Urinary bladder (tissue), 4 donors: ENCODE measurements around the gene WNT2B. TPM values are rescaled to one million over a fixed set of nuclear protein-coding genes. Genes with fewer than 3 reads are reported as not detected.
"Not testable (repeated sequence)": the region's sequence is repeated elsewhere in the genome, so short reads cannot be mapped to it uniquely, and the experiment has no call there.

ENCODE experiments used
- DNase-seq: peaks from one replicate; pipeline ENCODE4 v3.0.0-alpha.2; 2015; ENCODE audit errors: extremely low spot score
- H3K27ac ChIP-seq: one replicate; pipeline ENCODE4 v1.5.1; 2013; ENCODE audit warnings: low read depth, mild to moderate bottlenecking, moderate library complexity
- H3K36me3 ChIP-seq: one replicate; pipeline ENCODE4 v1.6.1; 2013; ENCODE audit warnings: mild to moderate bottlenecking, moderate library complexity; ENCODE audit not compliant: insufficient read depth
- H3K4me1 ChIP-seq: one replicate; pipeline ENCODE4 v1.6.1; 2013; ENCODE audit warnings: mild to moderate bottlenecking, moderate library complexity; ENCODE audit not compliant: insufficient read depth
- H3K4me3 ChIP-seq: one replicate; pipeline ENCODE4 v1.5.1; 2013; ENCODE audit warnings: low read depth, low read length
- WGBS: extraction: QIAGEN DNeasy Blood & Tissue Kit; methylation state at CpG from one replicate; pipeline ENCODE4 v1.1.7; 2013; 5-methylcytosine and 5-hydroxymethylcytosine counted together
- polyA plus RNA-seq: library from polyadenylated mRNA; stranded (reverse); fragments of 200-250 nt; gene quantifications from one replicate; pipeline ENCODE4 v1.2.3, GENCODE V29; 2013
- total RNA-seq: library from RNA; depleted of rRNA; stranded (reverse); fragments of >200 nt; gene quantifications from one replicate; pipeline ENCODE4 v1.2.3, GENCODE V29; 2014
- donor health status: healthy with polysubstance abuse.
- donor health status: healthy.

Gene WNT2B
- total RNA-seq, result 55.2 TPM
- 9.1 TPM for polyA plus RNA-seq

- Histone ChIP-seq H3K36me3 (no peaks in the 10 kb centered on the region), H3K27ac (peak within 1 kb of the TSS; percentile 74), H3K4me3 (peak within 1 kb of the TSS; percentile 53), H3K4me1 (no peaks in the 10 kb centered on the region)
- no peak for DNase-seq
- WGBS, result under 1% methylated on average over 69 of the region's 69 CpGs
Observed at GRCh38 chr1:112508278-112509004, at the start of gene WNT2B. WNT2B (plus strand) TSS chr1:112508965; CDS start chr1:112509263, 298 bp downstream.

GRCh38 chr1:112460615-112461014 is 48.1 kb upstream of the WNT2B start:
- 63% methylated on average over 2 of the region's 2 CpGs for WGBS
- no peaks in the 10 kb centered on the region for H3K4me1 ChIP-seq

GRCh38 chr1:112461200-112461871 is 47.4 kb upstream of the WNT2B start:
- Histone ChIP-seq H3K27ac (no peak overlapping the region), H3K4me3 (no peak overlapping the region), H3K36me3 (peaks cover 6% of the 10 kb centered on the region), H3K4me1 (no peaks in the 10 kb centered on the region)
- WGBS, result 56% methylated on average over 3 of the region's 3 CpGs
- no peak for DNase-seq

More at GRCh38 chr1:112460615-112461014, 48.1 kb upstream of the WNT2B start:
- no peak for DNase-seq
- H3K4me3 ChIP-seq, result no peak overlapping the region
- H3K27ac ChIP-seq, result no peak overlapping the region
- peaks cover 10% of the 10 kb centered on the region for H3K36me3 ChIP-seq

DNA sequence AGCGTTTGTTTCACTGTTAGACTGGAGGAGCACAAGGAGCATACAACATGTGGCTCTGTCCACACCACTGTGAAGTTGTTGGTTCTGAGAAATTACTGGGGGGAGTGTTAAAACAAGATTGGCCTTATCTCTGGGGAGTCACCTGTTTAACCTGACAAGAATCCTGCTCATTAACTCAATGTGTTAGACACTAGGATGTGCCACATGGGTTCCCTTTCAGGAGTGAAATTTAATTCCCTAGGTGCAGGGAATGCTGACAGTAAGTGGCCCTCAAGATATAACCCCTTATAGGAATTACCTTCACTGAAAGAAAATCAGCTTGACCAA is 45.8 kb upstream of the WNT2B start:
- no peak overlapping the region for H3K27ac ChIP-seq
- H3K36me3 ChIP-seq, result no peaks in the 10 kb centered on the region
- no peak for DNase-seq
- H3K4me3 ChIP-seq, result no peak overlapping the region
- no peaks in the 10 kb centered on the region for H3K4me1 ChIP-seq
- WGBS, result 80% methylated on average over 1 of the region's 1 CpG

- Histone ChIP-seq H3K4me1 (no peaks in the 10 kb centered on the region), H3K27ac (no peak overlapping the region), H3K36me3 (no peaks in the 10 kb centered on the region), H3K4me3 (no peak overlapping the region)
- WGBS, result 67% methylated on average over 4 of the region's 4 CpGs
- no peak for DNase-seq
Observed at GRCh38 chr1:112464501-112464900, 44.3 kb upstream of the WNT2B start.

- no peak overlapping the region for H3K4me3 ChIP-seq
- H3K27ac ChIP-seq, result no peak overlapping the region
- H3K4me1 ChIP-seq, result no peaks in the 10 kb centered on the region
- DNase-seq, result no peak
- 63% methylated on average over 5 of the region's 5 CpGs for WGBS
- H3K36me3 ChIP-seq, result no peaks in the 10 kb centered on the region
Observed at GRCh38 chr1:112465122-112465521, 43.6 kb upstream of the WNT2B start.

DNA sequence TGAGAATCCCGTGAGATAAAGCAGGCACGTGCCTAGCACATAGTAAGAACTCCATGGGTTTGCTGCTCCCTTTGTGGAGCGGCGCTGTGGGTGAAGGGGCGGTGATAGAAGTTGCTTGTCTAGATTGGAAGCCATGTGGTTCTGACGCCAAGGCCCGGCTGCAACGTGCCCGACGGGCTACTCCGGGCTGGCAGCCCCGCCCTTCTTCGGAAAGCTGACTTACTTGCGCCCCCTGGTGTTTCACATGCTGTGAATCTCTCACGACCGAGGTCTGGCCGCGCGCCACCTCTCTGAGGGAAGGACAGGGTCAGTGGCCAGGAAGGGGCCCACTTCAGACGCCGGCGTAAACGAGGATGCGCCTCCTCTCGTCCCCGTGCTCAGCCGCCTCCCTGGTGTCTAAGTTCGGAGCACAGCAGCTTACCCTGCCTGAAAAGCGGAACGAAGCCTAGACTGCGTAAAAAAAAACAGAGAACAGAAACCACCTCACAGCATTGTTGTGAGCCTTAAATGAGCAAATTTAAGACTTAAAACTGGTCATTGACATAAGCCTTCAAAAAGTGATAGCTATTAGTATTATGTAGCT is 42.6 kb upstream of the WNT2B start:
- Histone ChIP-seq H3K4me1 (no peaks in the 10 kb centered on the region), H3K4me3 (no peak overlapping the region), H3K27ac (peak overlapping the region; percentile 2), H3K36me3 (no peaks in the 10 kb centered on the region)
- peak; percentile 79 for DNase-seq
- WGBS, result under 1% methylated on average over 31 of the region's 31 CpGs

- H3K4me3 ChIP-seq, DNase-seq, H3K27ac ChIP-seq, H3K36me3 ChIP-seq, H3K4me1 ChIP-seq: not testable (repeated sequence)
- WGBS, result 86% methylated on average over 7 of the region's 7 CpGs
Observed at GRCh38 chr1:112470324-112470723, 38.4 kb upstream of the WNT2B start.

DNA sequence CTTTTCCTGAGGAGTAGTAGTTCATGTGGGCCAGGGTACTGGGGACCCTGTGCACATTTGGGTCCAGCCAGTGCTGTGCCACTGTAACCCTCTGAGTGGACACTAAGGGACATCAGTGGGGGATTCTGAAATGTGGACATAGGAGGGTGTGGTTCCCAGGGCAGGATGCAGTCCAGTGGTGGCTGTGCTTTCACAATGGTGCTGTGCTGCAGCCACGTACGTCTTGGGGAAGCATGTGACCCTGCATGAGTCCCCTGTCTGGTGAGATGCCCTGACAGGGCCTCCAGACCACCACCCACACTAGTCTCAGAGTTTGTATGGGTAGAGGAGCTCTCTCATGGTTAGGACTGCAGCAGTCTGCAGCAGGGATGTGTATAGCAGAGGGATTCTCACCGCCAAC is 37.8 kb upstream of the WNT2B start:
- DNase-seq, result no peak
- WGBS, result 61% methylated on average over 3 of the region's 3 CpGs
- Histone ChIP-seq H3K27ac (no peak overlapping the region), H3K4me1 (no peaks in the 10 kb centered on the region), H3K4me3 (no peak overlapping the region), H3K36me3 (no peaks in the 10 kb centered on the region)

- WGBS, result 90% methylated on average over 1 of the region's 1 CpG
- Histone ChIP-seq H3K27ac (no peak overlapping the region), H3K36me3 (no peaks in the 10 kb centered on the region), H3K4me1 (no peaks in the 10 kb centered on the region), H3K4me3 (no peak overlapping the region)
- DNase-seq, result no peak
Observed at GRCh38 chr1:112472142-112472541, 36.6 kb upstream of the WNT2B start.

GRCh38 chr1:112477550-112477949 is 31.2 kb upstream of the WNT2B start:
- DNase-seq, result no peak
- no peak overlapping the region for H3K4me3 ChIP-seq
- H3K36me3 ChIP-seq, result no peaks in the 10 kb centered on the region
- no peaks in the 10 kb centered on the region for H3K4me1 ChIP-seq
- H3K27ac ChIP-seq, result no peak overlapping the region

DNA sequence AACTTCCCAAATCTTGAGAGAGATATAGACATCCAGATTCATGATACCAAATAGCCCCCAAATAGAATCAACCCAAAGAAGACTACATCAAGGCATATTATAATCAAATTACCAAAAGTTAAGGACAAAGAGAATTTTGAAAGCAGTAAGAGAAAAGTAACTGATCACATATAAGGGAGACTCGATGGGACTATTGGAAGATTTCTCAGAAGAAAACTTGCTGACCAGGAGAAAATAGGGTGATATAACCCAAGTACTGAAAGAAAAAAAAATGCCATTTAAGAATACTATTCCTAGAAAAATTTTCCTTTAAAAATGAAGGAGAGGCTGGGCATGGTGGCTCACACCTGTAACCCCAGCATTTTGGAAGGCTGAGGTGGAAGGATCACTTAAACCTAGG is 30.5 kb upstream of the WNT2B start:
- Histone ChIP-seq H3K4me1 (no peaks in the 10 kb centered on the region), H3K4me3 (no peak overlapping the region), H3K36me3 (no peaks in the 10 kb centered on the region), H3K27ac (no peak overlapping the region)
- DNase-seq, result no peak
- 93% methylated on average over 1 of the region's 1 CpG for WGBS

DNA sequence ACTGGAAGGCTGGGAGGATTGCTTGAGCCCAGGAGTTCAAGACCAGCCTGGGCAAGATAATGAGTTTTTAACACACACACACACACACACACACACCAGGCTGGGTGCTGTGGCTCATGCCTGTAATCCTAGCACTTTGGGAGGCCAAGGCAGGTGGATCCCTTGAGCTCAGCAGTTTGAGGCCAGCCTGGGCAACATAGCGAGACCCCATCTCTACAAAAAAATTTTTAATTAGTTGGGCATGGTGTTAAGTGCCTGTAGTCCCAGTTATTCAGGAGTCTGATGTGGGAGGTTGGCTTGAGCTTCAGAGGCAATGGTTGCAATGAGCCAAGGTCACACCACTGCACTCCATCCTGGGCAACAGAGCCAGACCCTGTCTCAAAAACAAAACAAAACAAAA is 22.7 kb upstream of the WNT2B start:
- WGBS, result 91% methylated on average over 1 of the region's 1 CpG
- DNase-seq, H3K27ac ChIP-seq, H3K4me3 ChIP-seq, H3K4me1 ChIP-seq, H3K36me3 ChIP-seq: not testable (repeated sequence)

- not testable (repeated sequence) for H3K36me3 ChIP-seq, H3K27ac ChIP-seq, H3K4me3 ChIP-seq, DNase-seq, H3K4me1 ChIP-seq
- WGBS, result 85% methylated on average over 6 of the region's 6 CpGs
Observed at GRCh38 chr1:112487686-112488085, 21.1 kb upstream of the WNT2B start.
